GM23248 (cell line): Measurements from ENCODE around the gene AP2S1. TPM values are rescaled to one million over a fixed set of nuclear protein-coding genes. Genes with fewer than 3 reads are reported as not detected.

Experiments
- DNase-seq: peaks from one replicate; pipeline ENCODE4 v3.0.0-alpha.2; 2015
- H2AFZ ChIP-seq: fragments of 200-600 bp; sonication (generic); 2 replicates; pipeline ENCODE4 v1.6.1; 2016; ENCODE audit warnings: antibody characterized with exemption
- H3F3A ChIP-seq: fragments of 200-600 bp; sonication (generic); 2 replicates; pipeline ENCODE4 v1.6.1; 2016; ENCODE audit warnings: mild to moderate bottlenecking, antibody characterized with exemption, mixed run types; ENCODE audit not compliant: insufficient read depth
- H3K27ac ChIP-seq: fragments of 200-600 bp; sonication (generic); 2 replicates; pipeline ENCODE4 v1.5.1; 2016; ENCODE audit warnings: mild to moderate bottlenecking
- H3K27me3 ChIP-seq: fragments of 200-600 bp; sonication (generic); replicated peaks from 2 replicates; pipeline ENCODE4 v1.6.1; 2016; ENCODE audit warnings: mild to moderate bottlenecking; ENCODE audit not compliant: insufficient read depth
- H3K36me3 ChIP-seq: fragments of 200-600 bp; sonication (generic); 2 replicates; pipeline ENCODE4 v1.6.1; 2016; ENCODE audit warnings: low read depth, mild to moderate bottlenecking
- H3K4me1 ChIP-seq: fragments of 200-600 bp; sonication (generic); 2 replicates; pipeline ENCODE4 v1.6.1; 2016; ENCODE audit warnings: mild to moderate bottlenecking; ENCODE audit not compliant: insufficient read depth
- H3K4me2 ChIP-seq: fragments of 200-600 bp; sonication (generic); one replicate; pipeline ENCODE4 v1.6.1; 2016; ENCODE audit warnings: mild to moderate bottlenecking; ENCODE audit not compliant: unreplicated experiment
- H3K4me3 ChIP-seq: fragments of 200-600 bp; sonication (generic); 2 replicates; pipeline ENCODE4 v1.5.1; 2016; ENCODE audit warnings: mild to moderate bottlenecking
- H3K79me2 ChIP-seq: fragments of 200-600 bp; sonication (generic); 2 replicates; pipeline ENCODE4 v1.6.1; 2016; ENCODE audit warnings: mild to moderate bottlenecking; ENCODE audit not compliant: insufficient read depth
- H3K9ac ChIP-seq: fragments of 200-600 bp; sonication (generic); 2 replicates; pipeline ENCODE4 v1.6.1; 2016; ENCODE audit warnings: mild to moderate bottlenecking
- H3K9me2 ChIP-seq: fragments of 200-600 bp; sonication (generic); 2 replicates; pipeline ENCODE4 v1.6.1; 2016; ENCODE audit warnings: mixed run types, mild to moderate bottlenecking, moderate library complexity; ENCODE audit not compliant: insufficient read depth
- H3K9me3 ChIP-seq: fragments of 200-600 bp; sonication (generic); one replicate; pipeline ENCODE4 v1.6.1; 2017; ENCODE audit warnings: low read depth
- H4K20me1 ChIP-seq: fragments of 200-600 bp; sonication (generic); 2 replicates; pipeline ENCODE4 v1.6.0; 2016; ENCODE audit not compliant: insufficient read depth
- EZH2 ChIP-seq: fragments of 200-600 bp; sonication (generic); IDR thresholded peaks from 2 replicates; pipeline ENCODE4 v1.6.1; 2018; ENCODE audit warnings: antibody characterized with exemption, mild to moderate bottlenecking; ENCODE audit not compliant: insufficient read depth, poor library complexity, severe bottlenecking
- EZH2phosphoT487 ChIP-seq: fragments of 200-600 bp; sonication (generic); IDR thresholded peaks from 2 replicates; pipeline ENCODE4 v1.6.1; 2018; ENCODE audit warnings: antibody characterized with exemption, moderate library complexity, mild to moderate bottlenecking, low read depth; ENCODE audit not compliant: insufficient read depth
- WGBS, 2 experiments: methylation state at CpG; one replicate each; pipeline ENCODE4 v1.1.6; 2015 to 2017; ENCODE audit warnings: low lambda C conversion rate in 2 of 2, low coverage in 1 of 2; ENCODE audit errors: missing lambda C conversion rate in 2 of 2; 5-methylcytosine and 5-hydroxymethylcytosine counted together
- in situ Hi-C: fragments of 300-500 bp; cut with MboI; formaldehyde crosslinking; loops from 2 replicates; pipeline ENCODE4 v1.15.0; 2020
- polyA plus RNA-seq: library from polyadenylated mRNA; unstranded; fragments of >200 nt; fragmentation: Nextera tagmentation; extraction: Ambion mirVana; gene quantifications from 2 replicates; pipeline ENCODE4 v1.2.1, GENCODE V29; 2016
- total RNA-seq: library from RNA; depleted of rRNA; stranded (reverse); fragments of >200 nt; shearing (Covaris generic); gene quantifications from 2 replicates; pipeline ENCODE4 v1.2.3, GENCODE V29; 2014; rRNA removed

Gene AP2S1
- total RNA-seq (224 and 231 TPM in 2 replicates), polyA plus RNA-seq (584 and 619 TPM in 2 replicates)

- TF ChIP-seq EZH2 = no peak
- no peak for TF ChIP-seq EZH2phosphoT487
- peak within 1 kb of the TSS; percentile 64 for H2AFZ ChIP-seq
- H3K27ac ChIP-seq = peak within 1 kb of the TSS; percentile 93
- H3F3A ChIP-seq = peaks cover 30% of the 10 kb centered on the region
- 0 out of 2 replicates have a peak, but pooled peaks cover 5% of the 10 kb centered on the region for H3K4me1 ChIP-seq
- no peaks in the 10 kb centered on the region for H3K9me2 ChIP-seq
- peak within 1 kb of the TSS; percentile 87 for H3K4me3 ChIP-seq
- H4K20me1 ChIP-seq = no peaks in the 10 kb centered on the region
- no peaks in the 10 kb centered on the region for H3K9me3 ChIP-seq
- H3K79me2 ChIP-seq = peaks cover 41% of the 10 kb centered on the region
- WGBS, 2 experiments = 2% methylated on average over 47 to 53 of the region's 53 CpGs
- DNase-seq = peak; percentile 99
- in situ Hi-C loops = loop anchor here (5.0 kb wide), 1 partner anchor 142 kb away; no protein-coding TSS in a partner anchor
- peak within 1 kb of the TSS; percentile 89 for H3K4me2 ChIP-seq
- no peaks in the 10 kb centered on the region for H3K27me3 ChIP-seq
- H3K36me3 ChIP-seq = no peaks in the 10 kb centered on the region
- H3K9ac ChIP-seq = peak within 1 kb of the TSS; percentile 95
Measured at GRCh38 chr19:46850228-46851203, at the start of gene AP2S1. Gene AP2S1 (minus strand): TSS chr19:46850846. CDS start chr19:46850766, 80 bp downstream.

GRCh38 chr19:46900341-46900740, 49.7 kb upstream of the AP2S1 start:
- in situ Hi-C loops = no loop called here
- H3K79me2 ChIP-seq = peaks cover 98% of the 10 kb centered on the region

GRCh38 chr19:46898731-46899130, 48.1 kb upstream of the AP2S1 start:
- no peaks in the 10 kb centered on the region for H3K27me3 ChIP-seq
- H3K4me2 ChIP-seq = no peak overlapping the region
- TF ChIP-seq EZH2phosphoT487 = no peak
- TF ChIP-seq EZH2 = no peak
- no peaks in the 10 kb centered on the region for H3K9me3 ChIP-seq
- H3K9ac ChIP-seq = no peak overlapping the region
- no peaks in the 10 kb centered on the region for H3K36me3 ChIP-seq
- H2AFZ ChIP-seq = no peak overlapping the region
- 63% methylated on average over 5 of the region's 5 CpGs for WGBS, 2 experiments
- H3K79me2 ChIP-seq = peaks cover 100% of the 10 kb centered on the region
- in situ Hi-C loops = no loop called here
- H4K20me1 ChIP-seq = no peaks in the 10 kb centered on the region
- peaks cover 45% of the 10 kb centered on the region for H3K4me1 ChIP-seq
- no peak overlapping the region for H3K4me3 ChIP-seq
- no peaks in the 10 kb centered on the region for H3K9me2 ChIP-seq
- peak; percentile 51 for DNase-seq
- peaks cover 33% of the 10 kb centered on the region for H3F3A ChIP-seq
- H3K27ac ChIP-seq = no peak overlapping the region

More at GRCh38 chr19:46900341-46900740, 49.7 kb upstream of the AP2S1 start:
- Histone ChIP-seq H3K27me3 (no peaks in the 10 kb centered on the region), H3K4me1 (peaks cover 49% of the 10 kb centered on the region), H3K27ac (no peak overlapping the region), H2AFZ (no peak overlapping the region), H3K9ac (no peak overlapping the region), H3K9me3 (no peaks in the 10 kb centered on the region), H3K36me3 (no peaks in the 10 kb centered on the region), H3K9me2 (no peaks in the 10 kb centered on the region), H3F3A (peaks cover 36% of the 10 kb centered on the region), H3K4me2 (no peak overlapping the region), H4K20me1 (no peaks in the 10 kb centered on the region), H3K4me3 (no peak overlapping the region)
- no peak for DNase-seq
- WGBS, 2 experiments = 96 to 100% methylated on average over 5 of the region's 5 CpGs
- no peak for TF ChIP-seq EZH2phosphoT487
- no peak for TF ChIP-seq EZH2

GRCh38 chr19:46896076-46896794, 45.6 kb upstream of the AP2S1 start:
- no peaks in the 10 kb centered on the region for H3K27me3 ChIP-seq
- H3K4me2 ChIP-seq = no peak overlapping the region
- H3K4me3 ChIP-seq = no peak overlapping the region
- no peak for TF ChIP-seq EZH2
- no peak for TF ChIP-seq EZH2phosphoT487
- peaks cover 35% of the 10 kb centered on the region for H3F3A ChIP-seq
- H3K4me1 ChIP-seq = peaks cover 40% of the 10 kb centered on the region
- H4K20me1 ChIP-seq = no peaks in the 10 kb centered on the region
- H2AFZ ChIP-seq = no peak overlapping the region
- in situ Hi-C loops = no loop called here
- DNase-seq = no peak
- H3K9ac ChIP-seq = no peak overlapping the region
- 92 to 95% methylated on average over 10 of the region's 10 CpGs for WGBS, 2 experiments
- no peaks in the 10 kb centered on the region for H3K9me3 ChIP-seq
- H3K79me2 ChIP-seq = peaks cover 100% of the 10 kb centered on the region
- no peak overlapping the region for H3K27ac ChIP-seq
- no peaks in the 10 kb centered on the region for H3K36me3 ChIP-seq
- H3K9me2 ChIP-seq = no peaks in the 10 kb centered on the region
